Right hindlimb (tissue), 1 donor: ENCODE results near the gene LAMA5.

Experiments used
- DNase-seq: peaks from one replicate; pipeline ENCODE4 v3.0.0-alpha.2; 2018

The LAMA5 gene

GRCh38 chr20:62313021-62313420 lies 54.1 kb downstream of the LAMA5 start:
- DNase-seq: no peak

GRCh38 chr20:62312662-62312977 lies 54.5 kb downstream of the LAMA5 start:
- no peak for DNase-seq

- no peak for DNase-seq
These were observed 55.1 kb downstream of the LAMA5 start for GRCh38 chr20:62311832-62312661.

GRCh38 chr20:62311150-62311549 lies 56.0 kb downstream of the LAMA5 start:
- no peak for DNase-seq

- no peak for DNase-seq
These were observed 56.4 kb downstream of the LAMA5 start for GRCh38 chr20:62310757-62311121.

GRCh38 chr20:62309947-62310756 lies 57.0 kb downstream of the LAMA5 start:
- no peak for DNase-seq

DNA sequence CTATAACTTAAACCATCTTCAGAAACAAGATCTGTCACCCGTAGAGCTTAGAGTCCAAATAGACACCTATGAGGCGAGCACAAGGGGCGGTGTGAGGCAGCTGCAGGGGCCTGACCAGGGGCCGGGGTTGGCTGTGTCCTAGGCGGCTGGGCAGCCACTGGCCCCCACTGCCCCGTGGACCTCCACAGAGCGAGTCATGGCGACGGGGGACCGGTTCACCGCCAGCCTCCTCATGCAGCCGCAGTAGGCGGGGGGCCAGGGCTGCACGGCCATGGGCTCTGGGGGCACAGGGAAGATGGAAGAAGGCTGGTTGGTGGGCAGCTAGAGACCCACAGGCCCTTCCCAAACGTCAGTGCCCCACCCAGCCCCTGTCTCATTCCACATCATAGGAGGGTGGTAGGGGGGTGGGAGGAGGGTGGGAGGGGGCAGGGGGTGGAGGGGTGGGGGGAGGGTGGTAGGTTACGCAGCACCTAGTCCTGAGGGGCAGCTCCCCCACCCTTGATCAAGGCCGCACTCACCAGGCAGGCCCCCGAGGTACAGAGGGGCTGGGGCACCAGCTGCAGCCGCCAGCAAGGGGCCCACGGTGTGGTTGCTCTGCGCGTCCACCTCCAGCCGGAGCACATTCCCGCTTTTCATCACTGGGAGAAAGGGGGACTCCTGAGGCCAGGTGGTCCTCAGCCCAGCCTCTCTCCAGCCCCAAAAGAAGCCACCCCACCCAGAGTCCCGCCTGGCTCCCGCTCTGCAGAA lies 57.7 kb downstream of the LAMA5 start:
- DNase-seq: no peak

- DNase-seq: no peak
These were observed 58.9 kb downstream of the LAMA5 start for GRCh38 chr20:62308102-62308822.

GRCh38 chr20:62307226-62308101 lies 59.6 kb downstream of the LAMA5 start:
- DNase-seq: no peak

DNA sequence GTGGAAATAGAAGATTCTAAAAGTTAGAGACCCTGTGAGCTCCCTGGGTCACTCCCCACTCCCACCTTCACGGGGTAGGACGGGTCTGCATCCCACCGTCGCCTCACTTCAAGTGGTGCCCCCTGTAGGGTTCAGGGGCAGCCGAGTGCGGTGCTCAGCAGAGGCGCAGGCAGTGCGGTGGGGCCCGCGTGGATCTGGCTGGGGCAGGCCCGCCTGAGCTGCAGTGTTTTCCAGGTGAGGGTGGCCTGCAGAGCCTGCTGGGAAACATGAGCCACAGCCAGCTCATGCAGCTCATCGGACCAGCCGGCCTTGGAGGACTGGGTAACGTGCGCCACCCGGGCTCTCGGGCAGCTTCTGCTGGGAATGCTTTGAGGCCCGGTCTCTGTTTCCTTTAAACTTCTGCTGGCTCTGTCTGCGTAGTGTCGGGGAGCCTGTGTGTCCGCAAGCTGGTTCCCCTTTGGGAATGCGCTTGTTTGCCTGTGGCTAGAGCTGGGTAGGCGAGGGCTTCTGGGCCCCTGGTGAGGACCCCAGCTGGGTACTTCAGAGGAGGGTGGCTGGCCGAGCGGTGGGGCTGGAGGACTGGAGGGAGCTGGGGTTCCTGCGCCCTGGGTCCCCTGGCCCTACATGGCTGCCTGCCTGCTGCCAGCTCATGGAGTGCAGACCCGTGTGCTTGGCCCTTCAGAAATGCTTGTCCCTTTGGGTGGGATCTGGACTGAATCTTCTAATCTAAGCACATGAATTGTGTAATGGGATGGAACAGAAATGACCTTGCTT lies 60.5 kb downstream of the LAMA5 start:
- DNase-seq: no peak

DNA sequence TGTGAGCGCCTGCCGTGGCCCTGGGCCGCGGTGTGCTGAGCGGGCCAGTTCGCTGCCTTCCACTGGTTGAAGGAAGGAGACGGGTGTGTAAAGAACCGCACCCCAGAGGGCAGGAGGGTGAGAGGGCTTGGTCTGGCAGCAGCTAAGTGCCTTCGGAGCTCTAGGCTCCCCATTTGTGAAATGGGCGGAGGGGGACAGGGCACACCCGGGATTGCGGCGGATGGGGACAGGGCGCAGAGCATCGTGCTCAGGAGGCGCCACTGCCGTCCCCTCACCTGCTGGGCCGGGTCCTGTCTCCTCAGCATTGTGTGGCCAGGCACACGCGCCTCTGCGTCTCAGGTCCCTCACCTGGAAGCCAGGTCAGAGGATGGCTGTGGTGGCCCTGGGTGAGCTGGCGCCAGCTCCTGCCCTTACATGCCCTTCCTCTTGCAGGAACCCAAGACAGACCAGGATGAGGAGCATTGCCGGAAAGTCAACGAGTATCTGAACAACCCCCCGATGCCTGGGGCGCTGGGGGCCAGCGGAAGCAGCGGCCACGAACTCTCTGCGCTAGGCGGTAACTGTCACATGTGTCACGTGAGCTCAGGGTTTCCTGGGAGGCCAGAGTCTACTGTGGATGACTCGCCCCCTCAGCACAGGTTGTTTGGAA lies 61.2 kb downstream of the LAMA5 start:
- no peak for DNase-seq

DNA sequence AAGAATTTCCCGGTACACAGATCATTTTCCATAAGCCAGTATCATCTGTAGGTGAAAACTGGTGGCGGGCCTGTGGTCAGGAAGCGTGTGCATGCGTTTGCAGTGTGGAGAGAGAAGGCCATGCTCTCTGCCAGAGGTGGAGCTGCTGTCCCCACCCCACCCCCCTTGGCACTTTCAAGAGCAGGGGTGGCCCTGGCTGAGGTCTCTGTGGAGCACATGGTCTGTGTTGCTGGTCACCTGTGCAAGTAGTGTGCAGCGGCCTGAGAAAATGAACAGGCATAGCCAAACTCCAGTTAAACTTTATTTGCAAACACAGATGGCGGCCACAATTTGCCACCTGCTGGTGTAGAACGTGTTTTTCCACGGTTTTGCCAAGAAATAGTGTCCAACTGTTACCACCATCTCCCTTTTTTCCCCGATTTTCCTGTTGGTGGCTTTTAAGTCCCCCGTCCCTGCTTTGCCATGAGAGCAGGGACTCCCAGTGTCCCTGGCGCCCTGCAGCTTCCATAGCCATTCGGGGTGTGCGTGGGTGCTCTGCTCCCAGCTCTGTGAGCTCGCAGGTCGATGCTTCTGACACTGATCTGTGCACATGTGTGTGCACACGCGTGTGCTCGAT lies 61.9 kb downstream of the LAMA5 start:
- no peak for DNase-seq

DNA sequence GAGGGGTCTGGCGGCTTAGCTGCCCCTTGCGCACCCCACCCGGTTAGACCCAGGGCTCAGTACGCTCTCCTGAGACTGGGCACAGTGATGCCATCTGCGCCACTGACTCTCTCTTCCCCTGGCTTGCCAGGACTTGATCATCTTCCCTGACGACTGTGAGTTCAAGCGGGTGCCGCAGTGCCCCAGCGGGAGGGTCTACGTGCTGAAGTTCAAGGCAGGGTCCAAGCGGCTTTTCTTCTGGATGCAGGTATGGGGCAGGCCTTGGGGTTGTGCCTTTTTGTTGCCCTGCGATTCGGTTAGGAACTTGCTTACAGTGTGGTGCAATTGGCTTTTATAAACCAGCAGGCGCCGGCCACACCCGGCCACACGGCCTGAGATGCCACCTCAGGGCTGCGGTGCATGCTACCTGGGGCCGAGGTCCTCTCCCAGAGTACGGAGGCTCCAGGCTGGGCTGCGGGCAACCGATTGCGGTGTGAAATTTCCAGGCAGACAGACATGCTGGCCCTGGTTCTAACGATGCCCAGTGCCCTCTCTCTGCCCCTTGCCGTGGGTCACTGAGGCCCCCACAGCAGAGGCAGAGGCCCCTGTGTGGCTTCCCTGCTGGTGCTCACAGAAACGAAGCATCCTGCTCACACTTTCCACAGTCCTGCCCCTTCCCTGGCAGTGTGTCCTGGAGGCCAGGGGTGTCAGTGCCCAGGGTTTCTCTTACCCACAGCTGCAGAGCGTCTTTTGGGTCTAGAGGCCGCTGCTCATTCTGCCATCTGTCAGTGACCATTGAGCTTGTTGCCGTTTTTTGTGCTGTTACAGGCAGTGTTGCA lies 62.6 kb downstream of the LAMA5 start:
- DNase-seq: no peak

- DNase-seq: no peak
These were observed 63.5 kb downstream of the LAMA5 start for GRCh38 chr20:62303340-62304226.

- DNase-seq: no peak
These were observed 64.1 kb downstream of the LAMA5 start for GRCh38 chr20:62303062-62303339.

DNA sequence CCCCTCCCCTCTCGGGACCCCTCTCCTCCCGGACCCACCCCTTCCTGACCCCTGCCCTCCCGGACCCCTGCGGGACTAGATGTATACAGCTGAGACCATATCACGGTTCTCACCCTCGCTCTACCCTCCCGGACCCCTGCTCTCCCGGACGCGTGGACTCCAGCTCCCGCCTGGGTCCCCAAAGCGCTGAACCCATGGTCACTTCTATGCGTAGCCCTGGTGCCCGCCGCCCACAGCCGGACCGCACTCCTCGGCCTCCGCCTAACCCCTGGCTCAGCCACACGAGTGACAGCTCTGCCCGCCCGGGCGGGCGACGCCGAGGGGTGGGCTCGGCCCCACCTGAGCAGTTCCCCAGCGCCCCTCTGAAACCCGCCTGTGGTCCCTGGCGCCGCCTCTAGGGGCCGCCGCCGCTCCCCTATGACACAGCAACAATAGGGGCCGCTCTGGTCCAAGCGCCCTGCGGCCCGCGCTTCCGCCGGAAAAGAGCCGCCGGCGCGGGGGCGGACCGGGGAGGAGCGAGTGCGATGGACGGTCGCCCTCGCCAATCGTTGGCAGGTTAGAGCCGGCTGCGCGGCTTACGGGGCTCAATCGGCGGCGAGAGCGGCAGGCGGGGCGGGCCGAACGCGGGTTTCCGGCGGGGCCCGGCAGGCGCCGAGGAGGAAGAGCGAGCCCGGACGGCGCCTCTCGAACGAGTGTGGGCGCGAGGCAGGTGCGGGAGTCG lies 64.6 kb downstream of the LAMA5 start, which contains the start of gene ADRM1:
ADRM1 (plus strand) TSS at position 657 of the 721 bp plus-strand sequence. CDS start 572 bp downstream, outside the sequence.
- DNase-seq: peak; percentile 98

DNA sequence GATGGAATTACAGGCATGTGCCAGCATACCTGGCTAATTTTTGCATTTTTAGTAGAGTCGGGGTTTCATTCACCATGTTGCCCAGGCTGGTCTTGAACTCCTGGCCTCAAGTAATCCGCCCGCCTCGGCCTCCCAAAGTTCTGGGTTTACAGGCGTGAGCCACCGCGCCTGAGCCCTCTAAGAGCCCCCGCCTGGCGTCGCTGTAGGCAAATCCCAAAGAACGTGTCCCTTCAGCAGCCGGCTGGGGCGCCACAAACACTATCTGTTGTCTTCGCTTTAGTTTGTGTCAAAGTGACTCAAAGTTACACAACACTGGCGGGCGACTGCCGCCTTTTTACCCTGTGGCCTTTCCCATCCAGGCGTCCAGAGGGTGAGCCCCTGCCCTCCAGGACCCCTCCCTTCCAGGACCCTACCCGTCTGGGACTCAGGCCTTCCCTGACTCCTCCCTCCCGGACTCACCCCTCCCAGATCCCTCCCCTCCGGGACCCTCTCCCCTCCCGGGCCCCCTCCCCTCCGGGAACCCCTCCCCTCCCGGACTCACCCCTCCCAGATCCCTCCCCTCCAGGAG lies 65.3 kb downstream of the LAMA5 start:
- DNase-seq: peak; percentile 91
